HL-60 (cell line): ENCODE data around the gene PHF21A.
A peak's percentile ranks its signal among the peaks of the same experiment; 100 is the strongest.
"Not testable (repeated sequence)": the region's sequence is repeated elsewhere in the genome, so short reads cannot be mapped to it uniquely, and the experiment has no call there.

Source experiments
- DNase-seq, 2 experiments: peaks; one replicate each; pipeline ENCODE4 v3.0.0-alpha.2; 2010 to 2020; ENCODE audit warnings: low read depth in 1 of 2, low spot score in 1 of 2
- H3K27ac ChIP-seq: fragments of 250-450 bp; sonication (Bioruptor Pico); replicated peaks from 2 replicates; pipeline ENCODE4 v1.5.1; 2020; ENCODE audit warnings: mild to moderate bottlenecking, moderate library complexity
- H3K27me3 ChIP-seq: fragments of 250-450 bp; sonication (Bioruptor Pico); 2 replicates; pipeline ENCODE4 v1.5.1; 2021; ENCODE audit warnings: mild to moderate bottlenecking, moderate library complexity; ENCODE audit not compliant: insufficient read depth, poor library complexity, severe bottlenecking
- H3K4me3 ChIP-seq: replicated peaks from 2 replicates; pipeline ENCODE4 v1.5.1; 2011; ENCODE audit warnings: mild to moderate bottlenecking, control low read depth, low read length; ENCODE audit not compliant: insufficient read depth
- GABPA ChIP-seq: IDR thresholded peaks from 2 replicates; pipeline ENCODE4 v1.6.1; 2012; ENCODE audit warnings: low read depth
- POLR2AphosphoS5 ChIP-seq: IDR thresholded peaks from 2 replicates; pipeline ENCODE4 v1.6.1; 2012; ENCODE audit warnings: low read depth
- SPI1 ChIP-seq: IDR thresholded peaks from 2 replicates; pipeline ENCODE4 v1.6.1; 2012; ENCODE audit warnings: low read depth, mild to moderate bottlenecking, borderline replicate concordance
- TF ChIP-seq, protein P1 (sequence below): IDR thresholded peaks from one replicate; pipeline ENCODE4 v1.5.1; 2011; ENCODE audit warnings: low read length, control low read depth, inconsistent platforms; ENCODE audit not compliant: insufficient read depth
- TF ChIP-seq, protein P2 (sequence below): IDR thresholded peaks from 2 replicates; pipeline ENCODE4 v1.6.1; 2012; ENCODE audit warnings: low read depth; ENCODE audit not compliant: insufficient replicate concordance

Gene PHF21A

DNA sequence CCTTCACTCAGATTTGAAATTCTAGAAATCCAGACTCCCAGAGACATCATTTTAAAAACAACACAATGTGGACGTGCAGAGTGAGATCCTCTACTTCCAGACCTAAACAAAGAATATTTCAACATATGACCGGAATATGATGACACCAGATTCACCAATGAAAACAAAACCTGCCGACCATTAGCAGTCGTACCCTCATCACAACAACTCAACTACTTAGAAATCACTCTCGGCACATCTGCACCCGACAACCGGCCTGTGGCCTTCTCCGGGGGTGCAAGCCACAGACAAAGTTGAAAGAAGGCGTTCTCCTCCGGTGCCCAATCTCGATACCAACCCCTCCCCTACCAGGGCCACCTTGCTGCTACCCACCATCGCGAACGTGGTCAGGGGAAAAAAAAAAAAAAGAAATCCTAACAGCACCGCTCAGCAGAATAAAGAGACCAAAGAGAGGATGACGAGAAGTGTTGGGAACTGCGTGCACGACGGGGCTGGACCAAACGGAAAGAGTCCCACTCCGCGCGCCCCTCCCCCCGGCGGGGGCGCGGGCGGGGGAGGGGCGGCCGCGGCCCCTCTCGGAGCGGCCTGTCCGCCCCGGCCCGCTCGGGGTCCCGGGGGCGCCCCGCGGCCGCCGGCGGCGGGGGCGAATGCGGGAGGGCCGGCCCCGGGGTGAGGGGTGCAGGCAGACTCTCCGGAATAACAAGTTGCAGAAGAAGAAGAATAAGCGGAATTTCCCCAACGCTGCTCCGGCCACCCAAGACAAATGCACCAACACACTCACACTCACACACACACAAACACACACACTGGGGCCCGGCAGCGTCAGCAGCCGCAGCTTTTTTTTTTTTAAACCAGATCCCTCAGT lies 1.7 kb downstream of the PHF21A start:
- no peaks in the 10 kb centered on the region for H3K27me3 ChIP-seq
- peak overlapping the region; percentile 66 for H3K4me3 ChIP-seq
- H3K27ac ChIP-seq: peak overlapping the region; percentile 67
- DNase-seq: peak; percentile 61 to 78
- TF ChIP-seq POLR2AphosphoS5: no peak
- no peak for TF ChIP-seq GABPA
- TF ChIP-seq SPI1: peak; percentile 1; the same call in 1 of the 2 replicates

DNA sequence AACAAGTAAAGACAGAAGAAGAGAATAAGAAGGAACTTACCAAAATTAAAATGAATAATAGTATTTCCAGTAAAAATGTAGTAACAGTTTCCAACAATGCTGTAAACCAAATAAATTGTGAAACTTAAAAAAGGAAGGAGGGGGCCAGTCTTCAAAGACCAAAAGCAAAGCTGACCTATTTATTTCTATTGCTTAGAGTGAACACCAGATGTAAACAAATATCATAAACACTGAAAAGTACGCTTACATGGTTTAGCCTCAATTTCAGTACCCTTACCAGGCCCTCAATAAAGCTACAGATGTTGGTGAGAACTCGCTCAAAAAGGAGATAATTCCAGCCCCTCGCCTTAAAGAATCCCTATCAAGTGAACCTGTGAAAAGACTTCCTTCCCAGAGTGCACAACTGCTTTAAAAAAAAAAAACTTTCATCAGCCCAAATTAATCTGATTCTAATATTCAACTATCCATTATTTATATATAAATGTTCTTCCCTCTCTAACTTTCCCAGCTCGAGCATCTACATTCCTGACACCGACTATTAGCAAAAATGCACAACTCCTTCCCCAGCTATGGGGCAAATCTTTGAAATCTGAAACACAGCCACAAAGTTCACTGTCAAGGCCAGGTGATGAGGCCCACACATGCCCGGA lies 2.4 kb downstream of the PHF21A start:
- peak in 1 of 2 experiments; percentile 58 for DNase-seq
- Histone ChIP-seq H3K4me3 (peak overlapping the region; percentile 66), H3K27ac (peak overlapping the region; percentile 67), H3K27me3 (no peaks in the 10 kb centered on the region)
- no peak for TF ChIP-seq POLR2AphosphoS5
- TF ChIP-seq, protein P1, sequence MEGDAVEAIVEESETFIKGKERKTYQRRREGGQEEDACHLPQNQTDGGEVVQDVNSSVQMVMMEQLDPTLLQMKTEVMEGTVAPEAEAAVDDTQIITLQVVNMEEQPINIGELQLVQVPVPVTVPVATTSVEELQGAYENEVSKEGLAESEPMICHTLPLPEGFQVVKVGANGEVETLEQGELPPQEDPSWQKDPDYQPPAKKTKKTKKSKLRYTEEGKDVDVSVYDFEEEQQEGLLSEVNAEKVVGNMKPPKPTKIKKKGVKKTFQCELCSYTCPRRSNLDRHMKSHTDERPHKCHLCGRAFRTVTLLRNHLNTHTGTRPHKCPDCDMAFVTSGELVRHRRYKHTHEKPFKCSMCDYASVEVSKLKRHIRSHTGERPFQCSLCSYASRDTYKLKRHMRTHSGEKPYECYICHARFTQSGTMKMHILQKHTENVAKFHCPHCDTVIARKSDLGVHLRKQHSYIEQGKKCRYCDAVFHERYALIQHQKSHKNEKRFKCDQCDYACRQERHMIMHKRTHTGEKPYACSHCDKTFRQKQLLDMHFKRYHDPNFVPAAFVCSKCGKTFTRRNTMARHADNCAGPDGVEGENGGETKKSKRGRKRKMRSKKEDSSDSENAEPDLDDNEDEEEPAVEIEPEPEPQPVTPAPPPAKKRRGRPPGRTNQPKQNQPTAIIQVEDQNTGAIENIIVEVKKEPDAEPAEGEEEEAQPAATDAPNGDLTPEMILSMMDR: no peak
- no peak for TF ChIP-seq SPI1
- TF ChIP-seq, protein P2, sequence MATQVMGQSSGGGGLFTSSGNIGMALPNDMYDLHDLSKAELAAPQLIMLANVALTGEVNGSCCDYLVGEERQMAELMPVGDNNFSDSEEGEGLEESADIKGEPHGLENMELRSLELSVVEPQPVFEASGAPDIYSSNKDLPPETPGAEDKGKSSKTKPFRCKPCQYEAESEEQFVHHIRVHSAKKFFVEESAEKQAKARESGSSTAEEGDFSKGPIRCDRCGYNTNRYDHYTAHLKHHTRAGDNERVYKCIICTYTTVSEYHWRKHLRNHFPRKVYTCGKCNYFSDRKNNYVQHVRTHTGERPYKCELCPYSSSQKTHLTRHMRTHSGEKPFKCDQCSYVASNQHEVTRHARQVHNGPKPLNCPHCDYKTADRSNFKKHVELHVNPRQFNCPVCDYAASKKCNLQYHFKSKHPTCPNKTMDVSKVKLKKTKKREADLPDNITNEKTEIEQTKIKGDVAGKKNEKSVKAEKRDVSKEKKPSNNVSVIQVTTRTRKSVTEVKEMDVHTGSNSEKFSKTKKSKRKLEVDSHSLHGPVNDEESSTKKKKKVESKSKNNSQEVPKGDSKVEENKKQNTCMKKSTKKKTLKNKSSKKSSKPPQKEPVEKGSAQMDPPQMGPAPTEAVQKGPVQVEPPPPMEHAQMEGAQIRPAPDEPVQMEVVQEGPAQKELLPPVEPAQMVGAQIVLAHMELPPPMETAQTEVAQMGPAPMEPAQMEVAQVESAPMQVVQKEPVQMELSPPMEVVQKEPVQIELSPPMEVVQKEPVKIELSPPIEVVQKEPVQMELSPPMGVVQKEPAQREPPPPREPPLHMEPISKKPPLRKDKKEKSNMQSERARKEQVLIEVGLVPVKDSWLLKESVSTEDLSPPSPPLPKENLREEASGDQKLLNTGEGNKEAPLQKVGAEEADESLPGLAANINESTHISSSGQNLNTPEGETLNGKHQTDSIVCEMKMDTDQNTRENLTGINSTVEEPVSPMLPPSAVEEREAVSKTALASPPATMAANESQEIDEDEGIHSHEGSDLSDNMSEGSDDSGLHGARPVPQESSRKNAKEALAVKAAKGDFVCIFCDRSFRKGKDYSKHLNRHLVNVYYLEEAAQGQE: no peak
- TF ChIP-seq GABPA: no peak

DNA sequence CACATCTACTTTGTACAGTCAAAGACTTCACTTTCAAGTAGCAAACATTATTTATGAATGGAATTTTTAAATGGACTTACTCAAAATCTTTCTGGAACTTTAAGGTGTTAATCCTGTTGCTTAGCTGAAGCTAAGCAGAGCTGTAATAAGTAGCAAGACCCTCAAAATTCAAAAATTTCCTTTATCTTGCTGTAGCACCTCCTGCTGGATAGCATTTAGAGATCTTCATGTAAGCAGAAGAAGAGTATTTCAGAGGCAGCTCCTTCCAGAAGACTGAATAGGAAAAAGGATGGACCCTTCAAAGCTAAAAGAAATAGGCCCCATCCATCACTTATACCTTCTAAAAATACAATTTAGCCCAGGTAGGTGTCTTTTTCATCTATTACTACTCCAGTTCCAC lies 3.4 kb downstream of the PHF21A start:
- Histone ChIP-seq H3K27ac (peak overlapping the region; percentile 67), H3K27me3 (no peaks in the 10 kb centered on the region), H3K4me3 (peak overlapping the region; percentile 66)
- no peak for TF ChIP-seq GABPA
- TF ChIP-seq, protein P1: no peak
- TF ChIP-seq, protein P2: no peak
- TF ChIP-seq POLR2AphosphoS5: no peak
- no peak for TF ChIP-seq SPI1
- DNase-seq: no peak

DNA sequence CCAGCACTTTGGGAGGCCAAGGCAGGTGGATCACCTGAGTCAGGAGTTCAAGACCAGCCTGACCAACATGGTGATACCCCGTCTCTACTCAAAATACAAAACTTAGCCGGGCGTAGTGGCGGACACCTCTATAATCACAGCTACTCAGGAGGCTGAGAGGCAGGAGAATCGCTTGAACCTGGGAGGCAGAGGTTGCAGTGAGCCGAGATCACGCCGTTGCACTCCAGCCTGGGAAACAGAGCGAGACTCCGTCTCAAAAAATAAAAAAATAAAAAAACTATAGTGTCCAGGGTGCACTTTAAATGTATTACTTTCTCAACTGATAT lies 4.6 kb downstream of the PHF21A start:
- H3K27me3 ChIP-seq, DNase-seq, H3K4me3 ChIP-seq, H3K27ac ChIP-seq: not testable (repeated sequence)
